Measurements from ENCODE around the gene CT45A9.
"Not testable (repeated sequence)": the region's sequence is repeated elsewhere in the genome, so short reads cannot be mapped to it uniquely, and the experiment has no call there.

DNA sequence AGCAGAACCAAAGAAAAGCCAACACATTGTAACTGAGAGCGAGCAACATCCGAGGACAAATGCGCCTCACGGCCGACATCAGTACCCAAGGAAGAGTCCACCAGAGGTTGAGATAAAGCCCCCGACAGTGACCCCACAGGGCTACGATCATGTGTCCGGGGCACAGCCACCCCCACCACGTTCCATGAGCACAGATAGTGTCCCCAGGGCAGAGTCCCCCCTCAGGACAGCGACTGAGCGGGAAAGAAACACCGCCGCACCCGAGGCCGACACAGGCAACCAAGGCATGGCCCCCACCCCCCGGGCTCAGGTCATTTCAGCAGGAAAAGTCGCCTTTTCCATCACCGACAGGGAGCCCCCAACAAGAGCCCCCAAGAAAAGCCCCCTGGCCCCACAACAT, 16.6 kb upstream of the CT45A9 start:
- TF ChIP-seq, protein P1, sequence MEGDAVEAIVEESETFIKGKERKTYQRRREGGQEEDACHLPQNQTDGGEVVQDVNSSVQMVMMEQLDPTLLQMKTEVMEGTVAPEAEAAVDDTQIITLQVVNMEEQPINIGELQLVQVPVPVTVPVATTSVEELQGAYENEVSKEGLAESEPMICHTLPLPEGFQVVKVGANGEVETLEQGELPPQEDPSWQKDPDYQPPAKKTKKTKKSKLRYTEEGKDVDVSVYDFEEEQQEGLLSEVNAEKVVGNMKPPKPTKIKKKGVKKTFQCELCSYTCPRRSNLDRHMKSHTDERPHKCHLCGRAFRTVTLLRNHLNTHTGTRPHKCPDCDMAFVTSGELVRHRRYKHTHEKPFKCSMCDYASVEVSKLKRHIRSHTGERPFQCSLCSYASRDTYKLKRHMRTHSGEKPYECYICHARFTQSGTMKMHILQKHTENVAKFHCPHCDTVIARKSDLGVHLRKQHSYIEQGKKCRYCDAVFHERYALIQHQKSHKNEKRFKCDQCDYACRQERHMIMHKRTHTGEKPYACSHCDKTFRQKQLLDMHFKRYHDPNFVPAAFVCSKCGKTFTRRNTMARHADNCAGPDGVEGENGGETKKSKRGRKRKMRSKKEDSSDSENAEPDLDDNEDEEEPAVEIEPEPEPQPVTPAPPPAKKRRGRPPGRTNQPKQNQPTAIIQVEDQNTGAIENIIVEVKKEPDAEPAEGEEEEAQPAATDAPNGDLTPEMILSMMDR (IDR thresholded peaks at IDR 0.05; ENCODE audit: low read length) = not testable (repeated sequence)
- TF ChIP-seq EZH2 (IDR thresholded peaks at IDR 0.05; ENCODE audit: borderline replicate concordance, low read length) = not testable (repeated sequence)
